ENCODE results near the gene LRRC8C.

- TF ChIP-seq KDM1A (IDR thresholded peaks at IDR 0.05; ENCODE audit: borderline replicate concordance) (no peak), MEF2A (IDR thresholded peaks at IDR 0.05; ENCODE audit: insufficient read depth, low read depth, low read length) (no peak), RAD21 (IDR thresholded peaks at IDR 0.05; ENCODE audit: insufficient read depth, low read depth, low read length) (no peak), GABPA (IDR thresholded peaks at IDR 0.05; ENCODE audit: low read depth) (no peak), NRF1 (conservative IDR thresholded peaks at IDR 0.05; ENCODE audit: low read depth, low read length) (no peak), ZNF24 (IDR thresholded peaks at IDR 0.05) (no peak)
Observed at GRCh38 chr1:89682611-89683010, 49.7 kb downstream of the LRRC8C start.
